Rectal smooth muscle tissue (tissue), 1 donor: Measurements from ENCODE around the gene GJB5.

Experiments used
- H3K27ac ChIP-seq: one replicate; pipeline ENCODE4 v1.7.0; 2013; ENCODE audit warnings: low read depth, low read length, inconsistent platforms
- H3K27me3 ChIP-seq: one replicate; pipeline ENCODE4 v1.7.0; 2013; ENCODE audit warnings: low read length; ENCODE audit not compliant: control insufficient read depth, insufficient read depth
- H3K36me3 ChIP-seq: one replicate; pipeline ENCODE4 v1.7.0; 2013; ENCODE audit warnings: low read length; ENCODE audit not compliant: control insufficient read depth, insufficient read depth
- H3K4me1 ChIP-seq: one replicate; pipeline ENCODE4 v1.7.0; 2013; ENCODE audit warnings: low read length; ENCODE audit not compliant: control insufficient read depth, insufficient read depth
- H3K4me3 ChIP-seq: one replicate; pipeline ENCODE4 v1.7.0; 2013; ENCODE audit warnings: low read length
- H3K9ac ChIP-seq: one replicate; pipeline ENCODE4 v1.7.0; 2013; ENCODE audit warnings: low read length

Gene GJB5

GRCh38 chr1:34754964-34755637, at the start of gene GJB5:
GJB5 (plus strand) TSS chr1:34755047; CDS start chr1:34757331, 2,284 bp downstream.
- Histone ChIP-seq H3K9ac (no peak within 1 kb of the TSS), H3K27me3 (peaks cover 3% of the 10 kb centered on the region), H3K36me3 (no peaks in the 10 kb centered on the region), H3K4me3 (no peak within 1 kb of the TSS), H3K27ac (no peak within 1 kb of the TSS), H3K4me1 (no peaks in the 10 kb centered on the region)

- Histone ChIP-seq H3K27ac (no peak overlapping the region), H3K27me3 (no peaks in the 10 kb centered on the region), H3K4me1 (no peaks in the 10 kb centered on the region), H3K4me3 (no peak overlapping the region), H3K36me3 (no peaks in the 10 kb centered on the region), H3K9ac (no peak overlapping the region)
These were observed 49.8 kb upstream of the GJB5 start for GRCh38 chr1:34705077-34705476.

- no peaks in the 10 kb centered on the region for H3K36me3 ChIP-seq
- no peaks in the 10 kb centered on the region for H3K4me1 ChIP-seq
- no peak overlapping the region for H3K9ac ChIP-seq
- no peak overlapping the region for H3K4me3 ChIP-seq
- H3K27me3 ChIP-seq, result no peaks in the 10 kb centered on the region
- no peak overlapping the region for H3K27ac ChIP-seq
These were observed 46.7 kb upstream of the GJB5 start for GRCh38 chr1:34708106-34708505.

- Histone ChIP-seq H3K4me1 (no peaks in the 10 kb centered on the region), H3K9ac (no peak overlapping the region), H3K36me3 (no peaks in the 10 kb centered on the region), H3K27ac (no peak overlapping the region), H3K4me3 (no peak overlapping the region), H3K27me3 (no peaks in the 10 kb centered on the region)
These were observed 45.3 kb upstream of the GJB5 start for GRCh38 chr1:34709547-34709946.

- Histone ChIP-seq H3K4me3 (no peak overlapping the region), H3K27ac (no peak overlapping the region), H3K9ac (no peak overlapping the region), H3K36me3 (no peaks in the 10 kb centered on the region), H3K4me1 (no peaks in the 10 kb centered on the region), H3K27me3 (no peaks in the 10 kb centered on the region)
These were observed 44.0 kb upstream of the GJB5 start for GRCh38 chr1:34710812-34711211.

GRCh38 chr1:34711485-34711884, 43.4 kb upstream of the GJB5 start:
- Histone ChIP-seq H3K4me1 (no peaks in the 10 kb centered on the region), H3K27me3 (no peaks in the 10 kb centered on the region), H3K36me3 (no peaks in the 10 kb centered on the region), H3K9ac (no peak overlapping the region), H3K4me3 (no peak overlapping the region), H3K27ac (no peak overlapping the region)

- no peak overlapping the region for H3K27ac ChIP-seq
- no peak overlapping the region for H3K9ac ChIP-seq
- no peaks in the 10 kb centered on the region for H3K27me3 ChIP-seq
- no peaks in the 10 kb centered on the region for H3K36me3 ChIP-seq
- no peaks in the 10 kb centered on the region for H3K4me1 ChIP-seq
- no peak overlapping the region for H3K4me3 ChIP-seq
These were observed 42.7 kb upstream of the GJB5 start for GRCh38 chr1:34712007-34712688.

- H3K27ac ChIP-seq, result no peak overlapping the region
- H3K4me1 ChIP-seq, result no peaks in the 10 kb centered on the region
- no peaks in the 10 kb centered on the region for H3K27me3 ChIP-seq
- no peak overlapping the region for H3K9ac ChIP-seq
- H3K4me3 ChIP-seq, result no peak overlapping the region
- no peaks in the 10 kb centered on the region for H3K36me3 ChIP-seq
These were observed 41.4 kb upstream of the GJB5 start for GRCh38 chr1:34713443-34713842.

- H3K27ac ChIP-seq, result no peak overlapping the region
- no peaks in the 10 kb centered on the region for H3K36me3 ChIP-seq
- no peaks in the 10 kb centered on the region for H3K4me1 ChIP-seq
- no peak overlapping the region for H3K9ac ChIP-seq
- no peaks in the 10 kb centered on the region for H3K27me3 ChIP-seq
- H3K4me3 ChIP-seq, result no peak overlapping the region
These were observed 40.5 kb upstream of the GJB5 start for GRCh38 chr1:34714386-34714785.

- Histone ChIP-seq H3K4me1 (no peaks in the 10 kb centered on the region), H3K27me3 (no peaks in the 10 kb centered on the region), H3K9ac (no peak overlapping the region), H3K27ac (no peak overlapping the region), H3K4me3 (no peak overlapping the region), H3K36me3 (no peaks in the 10 kb centered on the region)
These were observed 39.7 kb upstream of the GJB5 start for GRCh38 chr1:34715139-34715538.

GRCh38 chr1:34721241-34721640, 33.6 kb upstream of the GJB5 start:
- H3K4me1 ChIP-seq, result no peaks in the 10 kb centered on the region
- no peak overlapping the region for H3K9ac ChIP-seq
- no peak overlapping the region for H3K4me3 ChIP-seq
- H3K36me3 ChIP-seq, result no peaks in the 10 kb centered on the region
- no peaks in the 10 kb centered on the region for H3K27me3 ChIP-seq
- H3K27ac ChIP-seq, result no peak overlapping the region

GRCh38 chr1:34721646-34722355, 33.0 kb upstream of the GJB5 start:
- no peaks in the 10 kb centered on the region for H3K36me3 ChIP-seq

More at GRCh38 chr1:34721646-34722355, 33.0 kb upstream of the GJB5 start:
- H3K4me3 ChIP-seq, result no peak overlapping the region
- no peaks in the 10 kb centered on the region for H3K27me3 ChIP-seq
- H3K27ac ChIP-seq, result no peak overlapping the region
- no peak overlapping the region for H3K9ac ChIP-seq
- no peaks in the 10 kb centered on the region for H3K4me1 ChIP-seq
